ENCODE results near the gene AMIGO1. TPM values are rescaled to one million over a fixed set of nuclear protein-coding genes. Genes with fewer than 3 reads are reported as not detected.

AMIGO1 gene
- total and polyA plus RNA-seq, 5 donors from 2014 or later = 5.2 to 17.1 (median 11.7) TPM

- H3K9me3 ChIP-seq (ENCODE audit: control insufficient read depth in 2 of 2, low read length in 2 of 2) = no peaks in the 10 kb centered on the region
- H3K4me3 ChIP-seq (ENCODE audit: low read depth, low read length) = no peak overlapping the region
- H3K27me3 ChIP-seq (ENCODE audit: control insufficient read depth, insufficient read depth, low read length) = no peaks in the 10 kb centered on the region
- Mint-ChIP-seq H3K4me3 (no peak overlapping the region), H3K27ac (no peak overlapping the region), H3K36me3 (peaks cover 3% of the 10 kb centered on the region), H3K9me3 (peaks cover 0 to 2% (median 0%) of the 10 kb centered on the region in 7 donors), H3K4me1 (peaks cover 0 to 3% (median 0%) of the 10 kb centered on the region in 4 donors), H3K27me3 (peaks cover 8% of the 10 kb centered on the region)
- no peak for DNase-seq
- H3K4me1 ChIP-seq (ENCODE audit: control insufficient read depth, insufficient read depth, low read length, poor library complexity, severe bottlenecking) = no peaks in the 10 kb centered on the region
- H3K36me3 ChIP-seq (ENCODE audit: control insufficient read depth, insufficient read depth, low read length) = no peaks in the 10 kb centered on the region
- ATAC-seq (ENCODE audit: low read depth in 2 of 2) = no peak
- no peak overlapping the region for H3K27ac ChIP-seq (ENCODE audit: insufficient read depth, low read length, poor library complexity, severe bottlenecking)
These were observed 11.8 kb upstream of the AMIGO1 start for GRCh38 chr1:109521002-109521951.

GRCh38 chr1:109517337-109517736, 7.8 kb upstream of the AMIGO1 start:
- Mint-ChIP-seq H3K9me3 (peaks cover 0 to 2% (median 0%) of the 10 kb centered on the region in 7 donors), H3K27ac (no peak overlapping the region), H3K4me3 (no peak overlapping the region), H3K36me3 (no peaks in the 10 kb centered on the region), H3K27me3 (peaks cover 8% of the 10 kb centered on the region), H3K4me1 (peaks cover 0 to 3% (median 0%) of the 10 kb centered on the region in 4 donors)
- H3K27me3 ChIP-seq (ENCODE audit: control insufficient read depth, insufficient read depth, low read length) = no peaks in the 10 kb centered on the region
- no peaks in the 10 kb centered on the region for H3K36me3 ChIP-seq (ENCODE audit: control insufficient read depth, insufficient read depth, low read length)
- H3K4me3 ChIP-seq (ENCODE audit: low read depth, low read length) = no peak overlapping the region
- ATAC-seq (ENCODE audit: low read depth in 2 of 2) (no peak), DNase-seq (no peak)
- H3K9me3 ChIP-seq (ENCODE audit: control insufficient read depth in 2 of 2, low read length in 2 of 2) = no peaks in the 10 kb centered on the region
- no peaks in the 10 kb centered on the region for H3K4me1 ChIP-seq (ENCODE audit: control insufficient read depth, insufficient read depth, low read length, poor library complexity, severe bottlenecking)
- no peak overlapping the region for H3K27ac ChIP-seq (ENCODE audit: insufficient read depth, low read length, poor library complexity, severe bottlenecking)

- Histone ChIP-seq H3K36me3 (ENCODE audit: control insufficient read depth, insufficient read depth, low read length) (no peaks in the 10 kb centered on the region), H3K4me3 (ENCODE audit: low read depth, low read length) (no peak overlapping the region), H3K4me1 (ENCODE audit: control insufficient read depth, insufficient read depth, low read length, poor library complexity, severe bottlenecking) (no peaks in the 10 kb centered on the region), H3K9me3 (ENCODE audit: control insufficient read depth in 2 of 2, low read length in 2 of 2) (no peaks in the 10 kb centered on the region), H3K27me3 (ENCODE audit: control insufficient read depth, insufficient read depth, low read length) (no peaks in the 10 kb centered on the region), H3K27ac (ENCODE audit: insufficient read depth, low read length, poor library complexity, severe bottlenecking) (no peak overlapping the region)
- Mint-ChIP-seq H3K27ac (no peak overlapping the region), H3K36me3 (no peaks in the 10 kb centered on the region), H3K27me3 (peaks cover 6% of the 10 kb centered on the region), H3K9me3 (peaks cover 0 to 2% (median 0%) of the 10 kb centered on the region in 7 donors), H3K4me3 (no peak overlapping the region), H3K4me1 (peaks cover 0 to 3% (median 1%) of the 10 kb centered on the region in 4 donors)
- DNase-seq (no peak), ATAC-seq (ENCODE audit: low read depth in 2 of 2) (no peak)
These were observed 7.3 kb upstream of the AMIGO1 start for GRCh38 chr1:109516872-109517271.

- no peak for DNase-seq
- no peaks in the 10 kb centered on the region for H3K27me3 ChIP-seq (ENCODE audit: control insufficient read depth, insufficient read depth, low read length)
- Mint-ChIP-seq H3K36me3 (no peaks in the 10 kb centered on the region), H3K27ac (peak overlapping the region in 1 of 3 donors; percentile 70), H3K9me3 (peaks cover 0 to 2% (median 0%) of the 10 kb centered on the region in 7 donors), H3K27me3 (peaks cover 20% of the 10 kb centered on the region), H3K4me1 (peaks cover 6 to 21% (median 13%) of the 10 kb centered on the region in 4 donors), H3K4me3 (no peak overlapping the region)
- no peak overlapping the region for H3K4me3 ChIP-seq (ENCODE audit: low read depth, low read length)
- H3K27ac ChIP-seq (ENCODE audit: insufficient read depth, low read length, poor library complexity, severe bottlenecking) = no peak overlapping the region
- no peak for ATAC-seq (ENCODE audit: low read depth in 2 of 2)
- H3K36me3 ChIP-seq (ENCODE audit: control insufficient read depth, insufficient read depth, low read length) = no peaks in the 10 kb centered on the region
- H3K4me1 ChIP-seq (ENCODE audit: control insufficient read depth, insufficient read depth, low read length, poor library complexity, severe bottlenecking) = peaks cover 7% of the 10 kb centered on the region
- no peaks in the 10 kb centered on the region for H3K9me3 ChIP-seq (ENCODE audit: control insufficient read depth in 2 of 2, low read length in 2 of 2)
These were observed 5.3 kb upstream of the AMIGO1 start for GRCh38 chr1:109514846-109515245.

- no peak overlapping the region for H3K4me3 Mint-ChIP-seq
- H3K4me1 Mint-ChIP-seq = peaks cover 7 to 33% (median 20%) of the 10 kb centered on the region in 4 donors
- H3K27ac Mint-ChIP-seq = no peak overlapping the region
These were observed 3.7 kb upstream of the AMIGO1 start for GRCh38 chr1:109513110-109513710.

GRCh38 chr1:109508873-109509175, 703 bp downstream of the AMIGO1 start:
- no peaks in the 10 kb centered on the region for H3K9me3 ChIP-seq (ENCODE audit: control insufficient read depth in 2 of 2, low read length in 2 of 2)
- H3K27ac Mint-ChIP-seq = peak overlapping the region; percentile 89 to 92 (median 90)
- no peak for DNase-seq
- peaks cover 0 to 10% (median 0%) of the 10 kb centered on the region in 7 donors for H3K9me3 Mint-ChIP-seq
- peaks cover 11% of the 10 kb centered on the region for H3K36me3 ChIP-seq (ENCODE audit: control insufficient read depth, insufficient read depth, low read length)
- H3K4me3 Mint-ChIP-seq = peak overlapping the region; percentile 86 to 95 (median 90)
- H3K4me3 ChIP-seq (ENCODE audit: low read depth, low read length) = peak overlapping the region; percentile 66
- ATAC-seq (ENCODE audit: low read depth in 2 of 2) = no peak
- H3K36me3 Mint-ChIP-seq = peaks cover 22% of the 10 kb centered on the region
- H3K27me3 ChIP-seq (ENCODE audit: control insufficient read depth, insufficient read depth, low read length) = no peaks in the 10 kb centered on the region
- peaks cover 15 to 75% (median 53%) of the 10 kb centered on the region in 4 donors for H3K4me1 Mint-ChIP-seq
- peak overlapping the region; percentile 20 for H3K27ac ChIP-seq (ENCODE audit: insufficient read depth, low read length, poor library complexity, severe bottlenecking)
- H3K27me3 Mint-ChIP-seq = peaks cover 18% of the 10 kb centered on the region
- H3K4me1 ChIP-seq (ENCODE audit: control insufficient read depth, insufficient read depth, low read length, poor library complexity, severe bottlenecking) = peaks cover 49% of the 10 kb centered on the region

More at GRCh38 chr1:109513110-109513710, 3.7 kb upstream of the AMIGO1 start:
- ATAC-seq (ENCODE audit: low read depth in 2 of 2) (no peak), DNase-seq (no peak)
- Histone ChIP-seq H3K9me3 (ENCODE audit: control insufficient read depth in 2 of 2, low read length in 2 of 2) (no peaks in the 10 kb centered on the region), H3K4me1 (ENCODE audit: control insufficient read depth, insufficient read depth, low read length, poor library complexity, severe bottlenecking) (peaks cover 18% of the 10 kb centered on the region), H3K36me3 (ENCODE audit: control insufficient read depth, insufficient read depth, low read length) (peaks cover under 1% of the 10 kb centered on the region), H3K27ac (ENCODE audit: insufficient read depth, low read length, poor library complexity, severe bottlenecking) (no peak overlapping the region), H3K27me3 (ENCODE audit: control insufficient read depth, insufficient read depth, low read length) (no peaks in the 10 kb centered on the region), H3K4me3 (ENCODE audit: low read depth, low read length) (no peak overlapping the region)
- H3K27me3 Mint-ChIP-seq = peaks cover 24% of the 10 kb centered on the region
- H3K9me3 Mint-ChIP-seq = peaks cover 0 to 2% (median 0%) of the 10 kb centered on the region in 7 donors
- peaks cover 2% of the 10 kb centered on the region for H3K36me3 Mint-ChIP-seq

- peaks cover 16 to 80% (median 54%) of the 10 kb centered on the region in 4 donors for H3K4me1 Mint-ChIP-seq
- Histone ChIP-seq H3K4me3 (ENCODE audit: low read depth, low read length) (peak overlapping the region; percentile 66), H3K27ac (ENCODE audit: insufficient read depth, low read length, poor library complexity, severe bottlenecking) (peak overlapping the region; percentile 20)
These were observed 1.3 kb downstream of the AMIGO1 start for GRCh38 chr1:109508001-109508872.

More at GRCh38 chr1:109508001-109508872, 1.3 kb downstream of the AMIGO1 start:
- Mint-ChIP-seq H3K9me3 (peaks cover 0 to 10% (median 0%) of the 10 kb centered on the region in 7 donors), H3K27ac (peak overlapping the region; percentile 89 to 92 (median 90)), H3K36me3 (peaks cover 22% of the 10 kb centered on the region), H3K4me3 (peak overlapping the region; percentile 86 to 95 (median 90)), H3K27me3 (peaks cover 18% of the 10 kb centered on the region)
- H3K36me3 ChIP-seq (ENCODE audit: control insufficient read depth, insufficient read depth, low read length) = peaks cover 11% of the 10 kb centered on the region
- peaks cover 54% of the 10 kb centered on the region for H3K4me1 ChIP-seq (ENCODE audit: control insufficient read depth, insufficient read depth, low read length, poor library complexity, severe bottlenecking)
- H3K9me3 ChIP-seq (ENCODE audit: control insufficient read depth in 2 of 2, low read length in 2 of 2) = no peaks in the 10 kb centered on the region
- DNase-seq = no peak
- ATAC-seq (ENCODE audit: low read depth in 2 of 2) = no peak
- H3K27me3 ChIP-seq (ENCODE audit: control insufficient read depth, insufficient read depth, low read length) = no peaks in the 10 kb centered on the region
